ENCODE results near the gene AK5.
"Not testable (repeated sequence)": the region's sequence is repeated elsewhere in the genome, so short reads cannot be mapped to it uniquely, and the experiment has no call there.

- not testable (repeated sequence) for TF ChIP-seq POLR2A, CTCF (IDR thresholded peaks at IDR 0.05)
Measured at GRCh38 chr1:77531596-77532280, 249.9 kb downstream of the AK5 start.

All from ovary (tissue), 3 donors.